Measurements from ENCODE around the gene ZMIZ2. TPM values are rescaled to one million over a fixed set of nuclear protein-coding genes. Genes with fewer than 3 reads are reported as not detected.

Gene ZMIZ2
- polyA plus RNA-seq, 6 donors from 2014 or later = 5.8 to 22.8 (median 13.4) TPM

DNA sequence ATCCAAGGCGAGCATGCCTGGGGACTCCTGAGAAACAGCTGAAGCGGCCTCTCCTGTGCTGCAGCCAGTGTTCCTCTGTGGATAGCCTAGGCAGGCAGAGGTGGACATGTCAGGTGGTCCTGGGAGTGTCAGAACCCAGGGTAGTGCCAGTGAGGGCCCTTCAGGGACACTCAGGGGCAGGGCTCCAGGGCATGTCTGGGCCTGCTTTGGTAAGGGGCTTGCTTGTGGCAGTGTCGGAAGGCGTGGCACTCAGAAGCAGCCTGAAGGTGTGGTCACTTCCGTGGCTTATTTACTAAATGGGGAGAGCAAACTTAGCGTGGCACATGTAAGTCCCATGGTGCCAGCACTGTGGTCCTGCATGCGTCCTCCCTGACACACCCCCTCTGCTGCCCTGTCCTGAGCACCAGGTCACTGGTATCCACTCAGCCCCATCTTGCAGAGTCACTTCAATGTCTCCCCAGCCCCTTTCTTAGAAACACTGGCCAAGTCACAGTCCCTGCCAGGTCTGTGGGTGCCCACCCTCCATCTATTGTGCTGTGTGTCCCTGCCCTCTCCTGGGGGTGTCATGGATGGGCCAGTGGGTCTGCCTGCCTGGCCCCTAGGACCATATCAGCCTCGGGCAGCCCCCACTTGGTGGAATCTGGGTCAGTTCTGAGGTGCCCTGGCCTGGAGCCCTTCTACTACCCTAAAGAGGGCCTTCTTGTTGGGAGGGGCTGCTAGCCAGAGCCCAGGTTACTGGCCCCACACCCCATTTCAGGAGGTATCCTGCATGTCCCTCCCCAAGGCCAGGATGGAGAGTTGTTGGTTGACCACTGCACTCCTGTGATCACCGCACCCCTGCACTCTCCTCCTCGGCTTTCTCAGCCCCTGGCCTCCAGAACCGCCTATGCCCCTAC, 6.4 kb downstream of the ZMIZ2 start:
- Mint-ChIP-seq H3K27me3 (no peaks in the 10 kb centered on the region), H3K9me3 (no peaks in the 10 kb centered on the region), H3K4me1 (peaks cover 42 to 58% (median 45%) of the 10 kb centered on the region in 3 donors), H3K36me3 (peaks cover 0 to 7% of the 10 kb centered on the region in 2 donors), H3K27ac (peak overlapping the region; percentile 82 to 98 (median 92)), H3K4me3 (peak overlapping the region in 4 of 8 donors; percentile 25 to 73 (median 36))
- ATAC-seq (ENCODE audit: low read depth in 2 of 2) (no peak), DNase-seq (no peak)

DNA sequence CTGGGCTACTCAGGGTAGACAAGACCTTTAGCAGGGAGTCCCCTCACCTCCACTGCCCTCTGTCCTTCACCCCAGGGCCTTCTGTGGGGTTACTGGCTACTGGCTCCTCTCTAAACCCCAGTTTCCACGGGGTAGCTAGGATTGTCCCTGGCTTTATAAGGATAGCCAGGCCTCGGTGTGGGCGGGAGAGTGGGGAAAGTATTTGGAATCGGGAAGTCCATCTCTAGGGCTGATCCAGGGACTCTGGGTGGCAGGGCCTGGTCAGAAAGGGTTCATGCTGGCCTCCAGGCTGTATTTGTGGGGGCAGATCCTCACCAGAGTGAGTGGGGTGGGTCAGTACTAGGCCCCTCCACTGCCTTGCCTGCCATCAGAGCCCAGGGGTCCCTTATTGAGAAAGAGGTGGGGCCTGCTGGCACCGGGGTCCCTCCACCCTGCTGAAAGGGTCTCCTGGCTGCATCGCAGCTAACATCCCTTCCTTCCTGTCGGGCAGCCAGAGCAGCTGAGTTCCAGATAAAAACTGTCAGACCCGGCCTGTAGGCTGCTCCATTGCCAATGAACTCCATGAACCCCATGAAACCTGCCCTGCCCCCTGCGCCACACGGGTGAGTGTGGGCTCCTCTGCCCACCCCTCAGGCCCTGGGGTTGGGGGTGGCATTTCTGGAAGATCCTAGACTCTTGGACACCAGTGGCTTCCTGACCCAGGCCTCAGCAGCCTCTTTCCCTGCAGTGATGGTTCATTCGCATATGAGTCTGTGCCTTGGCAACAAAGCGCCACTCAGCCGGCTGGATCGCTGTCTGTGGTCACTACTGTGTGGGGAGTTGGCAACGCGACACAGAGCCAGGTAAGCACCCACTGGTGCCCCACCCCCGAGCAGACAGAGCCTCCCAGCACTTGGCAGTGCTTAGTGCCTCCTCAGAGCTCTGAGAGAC, 7.3 kb downstream of the ZMIZ2 start:
- no peaks in the 10 kb centered on the region for H3K27me3 Mint-ChIP-seq
- H3K4me3 Mint-ChIP-seq = peak overlapping the region in 2 of 8 donors; percentile 25 to 49
- no peak for ATAC-seq (ENCODE audit: low read depth in 2 of 2)
- DNase-seq = no peak
- H3K27ac Mint-ChIP-seq = peak overlapping the region; percentile 56 to 98 (median 84)
- peaks cover 0 to 7% of the 10 kb centered on the region in 2 donors for H3K36me3 Mint-ChIP-seq
- H3K4me1 Mint-ChIP-seq = peaks cover 34 to 48% (median 36%) of the 10 kb centered on the region in 3 donors
- no peaks in the 10 kb centered on the region for H3K9me3 Mint-ChIP-seq

GRCh38 chr7:44756904-44757303, 8.3 kb downstream of the ZMIZ2 start:
- Mint-ChIP-seq H3K36me3 (peaks cover 0 to 7% of the 10 kb centered on the region in 2 donors), H3K4me1 (peaks cover 29 to 39% (median 30%) of the 10 kb centered on the region in 3 donors), H3K4me3 (no peak overlapping the region), H3K27ac (no peak overlapping the region), H3K27me3 (no peaks in the 10 kb centered on the region), H3K9me3 (no peaks in the 10 kb centered on the region)
- ATAC-seq (ENCODE audit: low read depth in 2 of 2) = no peak
- DNase-seq = no peak

DNA sequence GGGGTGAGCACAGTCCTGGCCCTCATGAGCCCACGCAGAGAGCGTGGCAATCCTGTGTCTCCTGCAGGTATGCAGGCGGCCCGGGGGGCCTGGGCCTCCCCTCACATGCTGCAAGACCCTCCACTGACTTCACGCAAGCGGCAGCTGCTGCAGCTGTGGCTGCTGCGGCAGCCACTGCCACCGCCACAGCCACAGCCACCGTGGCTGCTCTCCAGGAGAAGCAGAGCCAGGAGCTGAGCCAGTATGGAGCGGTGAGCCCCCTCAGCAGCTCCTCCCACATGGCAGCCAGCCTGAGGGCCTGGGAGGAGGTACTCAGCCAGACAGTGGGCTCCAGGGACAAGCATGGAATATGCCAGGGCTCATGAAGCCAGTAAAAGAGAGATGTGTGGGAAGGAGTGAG, 8.7 kb downstream of the ZMIZ2 start:
- H3K27me3 Mint-ChIP-seq = no peaks in the 10 kb centered on the region
- H3K4me1 Mint-ChIP-seq = peaks cover 27 to 35% (median 28%) of the 10 kb centered on the region in 3 donors
- H3K36me3 Mint-ChIP-seq = peaks cover 0 to 7% of the 10 kb centered on the region in 2 donors
- peak overlapping the region in 1 of 6 donors; percentile 86 for H3K27ac Mint-ChIP-seq
- H3K9me3 Mint-ChIP-seq = no peaks in the 10 kb centered on the region
- DNase-seq (no peak), ATAC-seq (ENCODE audit: low read depth in 2 of 2) (no peak)
- H3K4me3 Mint-ChIP-seq = no peak overlapping the region

- DNase-seq (no peak), ATAC-seq (ENCODE audit: low read depth in 2 of 2) (no peak)
- no peaks in the 10 kb centered on the region for H3K9me3 Mint-ChIP-seq
- H3K27me3 Mint-ChIP-seq = no peaks in the 10 kb centered on the region
- H3K36me3 Mint-ChIP-seq = peaks cover 0 to 7% of the 10 kb centered on the region in 2 donors
- no peak overlapping the region for H3K4me3 Mint-ChIP-seq
- peaks cover 23 to 31% (median 23%) of the 10 kb centered on the region in 3 donors for H3K4me1 Mint-ChIP-seq
- no peak overlapping the region for H3K27ac Mint-ChIP-seq
Observed at GRCh38 chr7:44757739-44758138, 9.1 kb downstream of the ZMIZ2 start.

GRCh38 chr7:44759246-44759645, 10.6 kb downstream of the ZMIZ2 start:
- no peak overlapping the region for H3K4me3 Mint-ChIP-seq
- peaks cover 4 to 12% of the 10 kb centered on the region in 2 donors for H3K36me3 Mint-ChIP-seq
- no peaks in the 10 kb centered on the region for H3K9me3 Mint-ChIP-seq
- H3K27ac Mint-ChIP-seq = peak overlapping the region in 1 of 6 donors; percentile 27
- ATAC-seq (ENCODE audit: low read depth in 2 of 2) = no peak
- H3K4me1 Mint-ChIP-seq = peaks cover 15 to 18% (median 16%) of the 10 kb centered on the region in 3 donors
- no peaks in the 10 kb centered on the region for H3K27me3 Mint-ChIP-seq
- no peak for DNase-seq

DNA sequence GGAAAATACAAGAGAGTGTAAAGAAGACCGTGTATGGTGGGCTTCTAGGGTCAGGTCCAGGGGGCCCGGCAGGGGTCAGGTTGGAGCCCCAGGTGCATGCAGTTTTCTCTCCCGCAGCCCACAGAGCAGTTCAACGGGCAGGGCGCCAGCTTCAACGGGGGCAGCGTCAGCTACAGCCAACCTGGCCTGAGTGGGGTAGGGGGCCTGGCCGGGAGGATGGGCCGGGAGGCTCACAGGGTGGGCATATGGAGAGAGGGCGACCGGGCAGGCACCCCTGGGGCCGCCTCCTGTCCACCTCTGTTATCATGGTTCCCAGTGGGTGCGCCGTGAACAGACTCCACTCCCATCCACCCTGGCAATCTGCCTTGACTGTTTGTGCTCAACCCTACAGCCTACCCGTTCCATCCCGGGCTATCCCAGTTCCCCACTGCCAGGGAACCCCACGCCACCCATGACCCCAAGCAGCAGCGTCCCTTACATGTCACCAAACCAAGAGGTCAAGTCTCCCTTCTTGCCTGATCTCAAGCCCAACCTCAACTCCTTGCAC, 11.5 kb downstream of the ZMIZ2 start:
- peaks cover 4 to 12% of the 10 kb centered on the region in 2 donors for H3K36me3 Mint-ChIP-seq
- no peaks in the 10 kb centered on the region for H3K9me3 Mint-ChIP-seq
- no peak overlapping the region for H3K4me3 Mint-ChIP-seq
- ATAC-seq (ENCODE audit: low read depth in 2 of 2) = no peak
- DNase-seq = no peak
- H3K4me1 Mint-ChIP-seq = peaks cover 6 to 14% (median 7%) of the 10 kb centered on the region in 3 donors
- no peaks in the 10 kb centered on the region for H3K27me3 Mint-ChIP-seq
- peak overlapping the region in 4 of 6 donors; percentile 31 to 73 (median 46) for H3K27ac Mint-ChIP-seq

DNA sequence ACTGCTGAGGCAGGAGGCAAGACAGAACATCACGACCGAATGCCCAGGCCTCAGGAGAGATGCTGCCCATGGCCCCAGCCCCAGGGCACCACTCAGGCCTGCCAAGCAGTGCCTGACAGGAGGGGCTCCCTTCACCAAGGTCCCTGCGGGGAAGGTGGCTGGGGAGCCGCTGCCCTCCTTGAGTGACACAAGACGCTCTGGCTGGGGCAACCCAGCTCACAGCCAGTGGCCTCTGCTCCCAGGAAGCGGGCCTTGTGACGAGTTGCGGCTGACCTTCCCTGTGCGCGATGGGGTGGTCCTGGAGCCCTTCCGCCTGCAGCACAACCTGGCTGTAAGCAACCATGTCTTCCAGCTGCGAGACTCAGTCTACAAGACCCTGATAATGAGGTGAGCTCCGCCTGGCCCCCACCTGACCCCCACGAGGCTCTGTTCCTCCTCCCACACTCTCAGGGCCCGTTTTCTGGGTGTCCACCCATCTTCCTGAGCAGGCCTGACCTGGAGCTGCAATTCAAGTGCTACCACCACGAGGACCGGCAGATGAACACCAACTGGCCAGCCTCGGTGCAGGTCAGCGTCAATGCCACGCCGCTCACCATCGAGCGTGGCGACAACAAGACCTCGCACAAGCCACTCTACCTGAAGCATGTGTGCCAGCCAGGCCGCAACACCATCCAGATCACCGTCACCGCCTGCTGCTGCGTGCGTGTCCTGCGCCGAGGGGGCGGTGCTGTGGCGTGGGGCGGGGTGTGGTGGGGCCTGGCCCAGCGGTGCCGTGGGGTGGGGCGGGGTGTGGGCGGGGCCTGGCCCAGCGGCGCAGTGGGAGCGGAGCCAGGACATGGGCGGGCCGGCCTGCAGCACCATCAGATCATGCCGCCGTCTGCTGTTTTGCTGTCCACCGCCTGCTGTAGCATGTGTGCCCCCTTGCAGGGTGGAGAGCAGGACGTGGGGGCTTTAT, 12.8 kb downstream of the ZMIZ2 start:
- no peak for DNase-seq
- Mint-ChIP-seq H3K36me3 (peaks cover 4 to 12% of the 10 kb centered on the region in 2 donors), H3K4me3 (no peak overlapping the region), H3K9me3 (no peaks in the 10 kb centered on the region), H3K27me3 (no peaks in the 10 kb centered on the region), H3K4me1 (peaks cover 0 to 3% (median 0%) of the 10 kb centered on the region in 3 donors), H3K27ac (peak overlapping the region in 1 of 6 donors; percentile 36)
- no peak for ATAC-seq (ENCODE audit: low read depth in 2 of 2)

DNA sequence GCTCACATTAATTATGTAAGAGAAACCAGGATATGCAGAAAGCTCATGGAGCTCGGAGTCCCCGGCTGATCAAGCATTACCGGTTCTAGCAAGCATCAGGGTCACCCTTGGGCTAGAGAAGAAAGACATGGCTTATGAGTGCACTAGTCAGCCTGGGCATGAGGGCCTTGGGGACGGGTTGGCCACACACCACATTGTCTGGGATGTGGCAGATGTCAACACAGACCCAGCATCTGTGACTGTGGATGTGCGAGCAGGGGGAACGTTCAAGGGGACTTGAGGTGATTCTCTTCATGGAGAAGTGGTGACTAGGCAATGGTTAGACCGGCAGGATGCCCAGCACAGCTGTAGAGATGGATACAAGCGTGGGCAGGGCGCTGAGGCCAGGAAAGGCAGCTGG, 13.7 kb downstream of the ZMIZ2 start:
- DNase-seq (no peak), ATAC-seq (ENCODE audit: low read depth in 2 of 2) (no peak)
- Mint-ChIP-seq H3K27me3 (no peaks in the 10 kb centered on the region), H3K4me1 (peaks cover 0 to 7% (median 0%) of the 10 kb centered on the region in 3 donors), H3K9me3 (no peaks in the 10 kb centered on the region), H3K27ac (peak overlapping the region in 1 of 6 donors; percentile 71), H3K4me3 (no peak overlapping the region), H3K36me3 (peaks cover 4 to 12% of the 10 kb centered on the region in 2 donors)

DNA sequence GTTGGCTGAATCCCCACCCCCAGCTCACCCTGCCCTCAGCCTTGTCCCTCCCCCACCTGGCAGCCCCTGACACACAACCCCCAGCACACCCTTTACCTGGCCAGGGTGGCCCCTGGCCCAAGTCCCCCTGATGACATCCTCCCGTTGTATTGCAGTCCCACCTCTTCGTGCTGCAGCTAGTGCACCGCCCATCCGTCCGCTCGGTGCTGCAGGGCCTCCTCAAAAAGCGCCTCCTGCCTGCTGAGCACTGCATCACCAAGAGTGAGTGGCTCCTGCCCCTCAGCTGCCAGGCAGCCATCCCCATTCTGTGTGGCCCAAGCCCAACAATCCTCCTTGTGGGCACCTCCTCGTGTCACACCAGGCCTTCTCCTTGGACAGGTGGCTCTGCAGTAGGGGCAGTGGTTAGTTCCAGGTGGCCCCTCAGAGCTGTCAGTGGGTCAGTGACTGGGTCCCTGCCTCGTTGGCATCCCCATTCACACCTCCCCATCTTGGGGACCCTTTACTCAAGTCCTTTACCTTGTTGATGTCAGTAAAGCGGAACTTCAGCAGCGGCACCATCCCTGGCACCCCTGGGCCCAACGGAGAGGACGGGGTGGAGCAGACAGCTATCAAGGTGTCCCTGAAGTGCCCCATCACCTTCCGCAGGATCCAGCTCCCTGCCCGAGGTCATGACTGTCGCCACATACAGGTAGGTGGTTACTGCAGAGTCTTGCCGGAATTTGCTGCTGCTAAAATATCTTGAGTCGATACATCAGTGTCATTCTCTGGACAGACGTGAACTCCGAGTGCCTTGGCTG, 14.3 kb downstream of the ZMIZ2 start:
- no peaks in the 10 kb centered on the region for H3K9me3 Mint-ChIP-seq

GRCh38 chr7:44764081-44764480, 15.4 kb downstream of the ZMIZ2 start:
- DNase-seq (no peak), ATAC-seq (ENCODE audit: low read depth in 2 of 2) (no peak)
- Mint-ChIP-seq H3K27ac (peak overlapping the region in 3 of 6 donors; percentile 57 to 63 (median 58)), H3K9me3 (no peaks in the 10 kb centered on the region), H3K27me3 (no peaks in the 10 kb centered on the region), H3K4me3 (no peak overlapping the region), H3K4me1 (peaks cover 14 to 24% (median 18%) of the 10 kb centered on the region in 3 donors), H3K36me3 (peaks cover 4 to 12% of the 10 kb centered on the region in 2 donors)

More for the DNA sequence above, 14.3 kb downstream of the ZMIZ2 start:
- H3K27ac Mint-ChIP-seq = peak overlapping the region in 2 of 6 donors; percentile 71 to 90
- H3K27me3 Mint-ChIP-seq = no peaks in the 10 kb centered on the region
- ATAC-seq (ENCODE audit: low read depth in 2 of 2) = no peak
- peak overlapping the region in 1 of 8 donors; percentile 42 for H3K4me3 Mint-ChIP-seq
- peaks cover 3 to 12% (median 6%) of the 10 kb centered on the region in 3 donors for H3K4me1 Mint-ChIP-seq
- H3K36me3 Mint-ChIP-seq = peaks cover 4 to 12% of the 10 kb centered on the region in 2 donors
- no peak for DNase-seq
